GM08714 (cell line): ENCODE data around the gene COX5A.
"Not testable (repeated sequence)": the region's sequence is repeated elsewhere in the genome, so short reads cannot be mapped to it uniquely, and the experiment has no call there.

Source experiments
- H3K4me3 ChIP-seq: fragments of 200-500 bp; sonication (Bioruptor generic); 2 replicates; pipeline ENCODE4 v1.5.1; 2014; ENCODE audit warnings: mild to moderate bottlenecking, low read length, inconsistent platforms
- ZNF274 ChIP-seq: IDR thresholded peaks from 2 replicates; pipeline ENCODE4 v1.6.1; 2012; ENCODE audit warnings: mild to moderate bottlenecking, low read depth, low read length

The COX5A gene

GRCh38 chr15:74959586-74959939, 21.7 kb upstream of the COX5A start:
- no peak overlapping the region for H3K4me3 ChIP-seq
- TF ChIP-seq ZNF274, result no peak

DNA sequence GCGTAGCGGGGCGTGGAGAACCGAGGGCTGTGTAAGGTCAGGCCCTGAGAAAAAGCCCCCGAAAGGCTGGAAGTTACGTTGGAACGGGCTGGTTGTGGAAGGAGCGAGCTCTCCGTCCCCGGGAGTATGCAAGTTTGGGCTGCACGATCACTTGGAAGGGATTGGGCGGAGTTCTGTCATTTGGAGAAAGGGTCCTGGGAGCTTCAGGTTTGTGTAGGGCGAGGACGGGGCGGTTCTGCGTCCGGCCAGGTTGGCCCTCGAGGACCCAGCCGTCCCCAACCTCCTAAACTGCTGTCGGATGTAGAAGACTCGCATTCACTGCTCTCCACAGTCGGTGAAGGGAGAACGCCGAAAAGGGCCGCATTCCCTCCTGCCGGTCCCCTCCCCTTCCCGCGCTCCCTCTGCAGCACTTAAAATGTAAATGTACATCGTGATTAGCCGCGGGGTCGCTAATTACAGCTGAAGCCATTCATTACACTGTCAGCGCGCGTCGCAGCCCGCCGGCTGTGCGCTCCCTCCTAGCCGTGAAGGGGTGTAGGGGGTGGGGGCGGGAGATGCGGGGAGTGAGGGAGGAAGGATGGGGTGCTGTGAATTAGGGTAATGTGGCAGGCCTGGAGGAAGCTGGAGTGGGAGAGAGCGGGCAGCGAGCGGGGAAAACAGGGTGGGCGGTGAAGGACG, 21.2 kb upstream of the COX5A start:
- no peak overlapping the region for H3K4me3 ChIP-seq
- TF ChIP-seq ZNF274, result no peak

- no peak for TF ChIP-seq ZNF274
Measured at GRCh38 chr15:74958320-74958907, 20.5 kb upstream of the COX5A start.

GRCh38 chr15:74957476-74958035, 19.7 kb upstream of the COX5A start:
- TF ChIP-seq ZNF274, result no peak
- H3K4me3 ChIP-seq, result peak overlapping the region; percentile 61; the same call in 1 of the 2 replicates

More at GRCh38 chr15:74958320-74958907, 20.5 kb upstream of the COX5A start:
- no peak overlapping the region for H3K4me3 ChIP-seq

DNA sequence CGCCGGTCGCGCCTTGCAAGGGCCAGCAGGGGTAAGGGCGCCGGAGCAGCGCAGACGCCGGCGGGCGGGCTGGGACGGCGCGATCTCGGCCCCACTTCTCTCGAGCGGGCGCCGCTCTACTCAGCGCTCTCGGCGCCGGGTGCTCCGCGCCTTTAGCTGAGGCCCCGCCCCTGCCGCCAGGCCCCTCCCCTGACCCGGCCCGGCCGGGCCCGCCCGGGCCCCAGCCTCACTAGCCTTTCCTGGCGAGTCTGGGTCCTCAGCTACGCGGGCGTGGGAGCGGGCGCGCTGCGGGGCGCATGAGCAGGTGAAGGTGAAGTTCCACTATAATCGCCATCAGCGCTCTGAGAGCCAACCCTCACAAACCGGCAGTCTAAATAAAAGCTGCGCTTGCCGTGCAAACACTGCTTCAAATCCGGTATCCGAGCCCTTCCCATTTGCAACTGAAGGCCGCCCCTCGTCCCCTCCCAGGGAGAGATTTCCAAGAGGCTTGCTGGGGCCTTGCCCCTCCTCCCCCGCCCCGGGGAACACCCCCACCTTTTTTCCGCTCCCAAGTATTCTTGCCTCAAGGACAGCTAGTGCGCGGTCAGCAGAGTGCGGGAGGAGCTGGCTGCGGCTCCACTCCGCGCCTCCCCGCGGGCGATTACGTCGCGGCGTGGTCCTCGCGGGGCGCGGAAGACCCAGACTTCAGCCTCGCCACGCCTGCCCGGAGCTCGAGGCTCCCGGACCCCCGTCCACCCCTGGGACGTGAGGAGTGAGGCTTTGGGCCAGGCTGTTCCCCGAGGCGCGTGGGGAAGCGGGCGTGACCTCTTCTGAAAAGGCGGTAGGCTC, 19.0 kb upstream of the COX5A start, which contains the start of gene RPP25:
RPP25 (minus strand) TSS at position 125 of the 828 bp plus-strand sequence. CDS start 189 bp downstream, outside the sequence.
- no peak for TF ChIP-seq ZNF274
- peak within 1 kb of the TSS; percentile 61; the same call in 1 of the 2 replicates for H3K4me3 ChIP-seq

DNA sequence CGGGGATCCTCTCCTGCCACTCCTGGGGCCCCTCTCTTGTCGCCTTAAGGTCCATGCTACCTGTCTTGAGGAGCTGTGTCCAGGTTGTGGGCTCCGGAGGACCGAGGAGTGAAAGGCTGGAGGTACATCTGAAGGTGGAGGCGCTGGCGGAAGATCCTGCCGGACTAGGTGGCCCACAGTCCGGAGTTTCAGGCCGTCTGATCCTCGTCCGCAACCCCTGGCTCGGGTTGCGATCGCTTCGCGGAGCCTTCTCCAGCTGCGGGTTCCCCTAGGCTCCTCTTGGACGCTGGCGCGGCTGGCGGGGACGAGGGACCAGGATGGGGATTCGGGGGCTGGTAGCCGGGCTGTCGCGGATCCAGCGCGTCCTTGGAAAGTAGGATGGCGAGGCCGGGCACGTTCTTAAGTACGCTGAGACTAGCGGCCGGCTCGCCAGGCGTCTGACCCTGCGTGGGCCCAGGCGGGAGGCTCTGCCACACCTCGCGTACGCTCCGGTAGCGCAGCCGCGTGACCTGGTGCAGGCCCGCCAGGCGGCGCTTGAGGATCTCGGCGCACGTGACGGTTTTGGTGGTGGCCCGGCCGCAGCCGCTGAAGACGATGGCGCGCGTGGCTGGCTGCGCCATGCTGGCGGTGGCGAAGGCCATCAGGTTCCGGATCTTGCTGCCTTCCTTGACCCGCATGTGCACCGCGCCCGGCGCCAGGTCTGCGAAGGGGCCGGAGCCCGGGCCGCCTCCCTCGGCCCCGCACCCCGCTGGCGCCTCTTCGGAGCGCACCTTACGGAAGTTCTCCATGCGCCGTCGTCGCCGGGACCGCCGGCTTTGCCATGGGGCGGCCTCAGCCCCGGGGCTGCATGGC, 18.1 kb upstream of the COX5A start:
- H3K4me3 ChIP-seq, result peak overlapping the region; percentile 61; the same call in 1 of the 2 replicates
- no peak for TF ChIP-seq ZNF274

GRCh38 chr15:74955017-74955416, 17.1 kb upstream of the COX5A start:
- no peak overlapping the region for H3K4me3 ChIP-seq
- no peak for TF ChIP-seq ZNF274

GRCh38 chr15:74954515-74954914, 16.6 kb upstream of the COX5A start:
- H3K4me3 ChIP-seq, result no peak overlapping the region
- no peak for TF ChIP-seq ZNF274

DNA sequence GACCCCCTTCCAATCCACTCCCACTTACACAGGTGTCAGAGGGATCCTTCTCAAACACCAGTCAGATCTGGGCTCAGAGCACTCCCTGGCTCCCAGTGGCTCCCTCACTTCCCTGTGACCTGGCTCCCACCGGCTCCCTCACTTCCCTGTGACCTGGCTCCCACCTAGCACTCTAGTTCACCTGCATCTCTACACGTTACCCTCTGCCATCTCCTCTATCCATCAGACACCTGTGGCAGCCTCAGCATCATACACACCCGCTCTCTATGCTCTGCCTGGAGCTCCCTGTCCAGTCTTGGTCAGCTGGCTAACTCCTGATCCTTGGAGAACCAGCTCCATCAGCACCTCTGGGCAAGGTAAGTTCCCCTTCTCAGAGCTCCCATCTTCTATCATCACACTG, 13.1 kb upstream of the COX5A start:
- no peak overlapping the region for H3K4me3 ChIP-seq
- TF ChIP-seq ZNF274, result no peak

GRCh38 chr15:74950078-74950908, 12.4 kb upstream of the COX5A start:
- TF ChIP-seq ZNF274, result no peak
- H3K4me3 ChIP-seq, result no peak overlapping the region

DNA sequence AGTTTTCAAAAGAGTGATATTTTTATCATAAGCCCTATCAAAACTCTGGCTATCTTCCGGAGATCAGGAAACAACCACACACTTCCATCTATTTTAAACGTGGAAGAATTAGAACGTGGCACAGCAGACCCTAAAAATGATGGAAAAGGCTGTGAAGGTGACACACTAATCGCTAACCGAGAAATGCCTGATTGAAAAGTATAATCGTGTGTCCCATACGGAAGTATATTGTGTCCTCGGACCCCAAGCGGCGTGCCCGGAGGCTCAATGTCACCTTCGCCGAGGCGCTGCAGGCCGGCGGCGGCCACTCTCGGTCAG, 642 bp downstream of the COX5A start:
- no peak for TF ChIP-seq ZNF274
- peak overlapping the region; percentile 91 for H3K4me3 ChIP-seq

- H3K4me3 ChIP-seq, result not testable (repeated sequence)
Measured at GRCh38 chr15:74935193-74935592, 2.7 kb downstream of the COX5A start.

DNA sequence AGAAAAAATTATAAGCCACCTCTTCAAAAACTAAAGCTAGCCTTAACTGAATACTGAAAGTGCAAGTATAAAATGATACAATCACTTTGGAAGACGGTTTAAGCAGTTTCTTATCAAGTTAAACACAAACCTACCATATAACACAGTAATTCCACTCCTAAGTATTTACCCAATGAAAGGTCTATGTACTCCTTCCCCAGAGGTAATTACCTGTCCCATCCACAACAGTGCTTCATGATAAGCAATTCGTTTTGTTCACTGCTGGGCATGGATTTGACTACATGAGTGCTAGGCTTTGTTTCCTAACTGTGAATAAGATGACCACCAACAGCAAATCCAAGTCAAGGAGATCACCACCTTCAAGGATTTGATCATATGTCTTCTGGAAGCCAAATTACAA, 4.3 kb downstream of the COX5A start:
- peak overlapping the region; percentile 9; the same call in 1 of the 2 replicates for H3K4me3 ChIP-seq
- TF ChIP-seq ZNF274, result no peak

DNA sequence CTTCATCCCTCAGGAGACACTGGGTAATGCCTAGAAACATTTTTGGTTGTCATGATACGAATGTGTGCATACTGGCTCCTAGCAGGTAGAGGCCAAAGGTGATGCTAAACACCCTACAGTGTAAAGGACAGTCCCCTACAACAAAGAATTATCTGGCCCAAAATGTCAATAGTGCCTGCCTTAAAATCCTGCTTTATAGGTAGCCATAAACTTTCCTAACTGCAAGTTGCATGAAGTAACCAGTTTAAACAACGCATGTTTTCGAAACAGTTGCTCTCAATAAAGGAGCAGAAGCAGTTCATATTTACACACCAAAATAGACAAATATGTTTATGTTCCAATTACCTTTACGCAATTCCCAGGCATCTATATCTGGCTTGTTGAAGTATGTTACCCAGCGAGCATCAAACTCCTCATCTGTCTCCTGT, 9.1 kb downstream of the COX5A start:
- H3K4me3 ChIP-seq, result no peak overlapping the region
- TF ChIP-seq ZNF274, result no peak
